Astrocyte (in vitro differentiated cells and primary cell): ENCODE measurements around the gene ERCC6. TPM values are rescaled to one million over a fixed set of nuclear protein-coding genes. Genes with fewer than 3 reads are reported as not detected.

Experiments used
- DNase-seq: peaks from one replicate; pipeline ENCODE4 v3.0.0-alpha.2; 2010; ENCODE audit warnings: low read depth
- FAIRE-seq: peaks from 2 replicates; lab custom pipeline; 2011; peaks lifted over from hg19 to GRCh38; lab: Jason Lieb, UNC
- H2AFZ ChIP-seq: 2 replicates; pipeline ENCODE4 v1.6.0; 2012; ENCODE audit warnings: low read depth, low read length, inconsistent platforms
- H3K27ac ChIP-seq: 2 replicates; pipeline ENCODE4 v1.5.1; 2011; ENCODE audit warnings: low read depth, low read length, inconsistent platforms
- H3K27me3 ChIP-seq: 2 replicates; pipeline ENCODE4 v1.6.0; 2011; ENCODE audit warnings: low read length, inconsistent platforms; ENCODE audit not compliant: insufficient read depth
- H3K36me3 ChIP-seq: 2 replicates; pipeline ENCODE4 v1.5.1; 2011; ENCODE audit warnings: low read length, inconsistent platforms; ENCODE audit not compliant: insufficient read depth
- H3K4me1 ChIP-seq: 2 replicates; pipeline ENCODE4 v1.5.1; 2011; ENCODE audit warnings: low read length, inconsistent platforms; ENCODE audit not compliant: insufficient read depth
- H3K4me2 ChIP-seq: 2 replicates; pipeline ENCODE4 v1.6.0; 2012; ENCODE audit warnings: low read length, inconsistent platforms
- H3K4me3 ChIP-seq: 2 replicates; pipeline ENCODE4 v1.5.1; 2011; ENCODE audit warnings: low read depth, mild to moderate bottlenecking, low read length, inconsistent platforms; ENCODE audit not compliant: insufficient read depth
- H3K79me2 ChIP-seq: 2 replicates; pipeline ENCODE4 v1.6.0; 2012; ENCODE audit warnings: mild to moderate bottlenecking, low read length, inconsistent platforms; ENCODE audit not compliant: insufficient read depth
- H3K9ac ChIP-seq: 2 replicates; pipeline ENCODE4 v1.6.0; 2012; ENCODE audit warnings: mild to moderate bottlenecking, low read length, inconsistent platforms
- H3K9me3 ChIP-seq: 2 replicates; pipeline ENCODE4 v1.5.1; 2012; ENCODE audit warnings: low read depth, mild to moderate bottlenecking, low read length, inconsistent platforms; ENCODE audit not compliant: insufficient read depth
- H4K20me1 ChIP-seq: 2 replicates; pipeline ENCODE4 v1.6.0; 2012; ENCODE audit warnings: low read length, inconsistent platforms; ENCODE audit not compliant: insufficient read depth
- H3K27ac Mint-ChIP-seq: one replicate; pipeline ENCODE4 v1.8.0; 2021; ENCODE audit warnings: mild to moderate bottlenecking, mixed read lengths; ENCODE audit not compliant: unreplicated experiment
- H3K27me3 Mint-ChIP-seq: one replicate; pipeline ENCODE4 v1.8.0; 2021; ENCODE audit warnings: low read depth, mixed read lengths; ENCODE audit not compliant: unreplicated experiment
- H3K36me3 Mint-ChIP-seq: one replicate; pipeline ENCODE4 v1.8.0; 2021; ENCODE audit warnings: low read depth, mixed read lengths; ENCODE audit not compliant: unreplicated experiment
- H3K4me1 Mint-ChIP-seq: one replicate; pipeline ENCODE4 v1.8.0; 2021; ENCODE audit warnings: low read depth, mixed read lengths; ENCODE audit not compliant: unreplicated experiment
- H3K4me3 Mint-ChIP-seq: one replicate; pipeline ENCODE4 v1.8.0; 2021; ENCODE audit warnings: mild to moderate bottlenecking, moderate library complexity, mixed read lengths; ENCODE audit not compliant: unreplicated experiment
- H3K9me3 Mint-ChIP-seq: one replicate; pipeline ENCODE4 v1.8.0; 2021; ENCODE audit warnings: mild to moderate bottlenecking, mixed read lengths; ENCODE audit not compliant: unreplicated experiment
- CTCF ChIP-seq: IDR thresholded peaks from 2 replicates; pipeline ENCODE4 v1.5.1; 2011; ENCODE audit warnings: low read depth, mild to moderate bottlenecking, inconsistent platforms, low read length, moderate library complexity; ENCODE audit not compliant: insufficient read depth
- EZH2 ChIP-seq: IDR thresholded peaks from 2 replicates; pipeline ENCODE4 v1.6.1; 2012; ENCODE audit warnings: mild to moderate bottlenecking, low read length, inconsistent platforms; ENCODE audit not compliant: insufficient read depth
- total RNA-seq: library from RNA; stranded (reverse); gene quantifications from 2 replicates; pipeline ENCODE4 v1.2.1, GENCODE V29; 2021

Gene ERCC6
- total RNA-seq, 1 donor from 2014 or later: 22.3 TPM

GRCh38 chr10:49488056-49488717 lies 50.7 kb downstream of the ERCC6 start:
- H3K27me3 Mint-ChIP-seq: no peaks in the 10 kb centered on the region
- no peak overlapping the region for H3K4me3 Mint-ChIP-seq
- no peaks in the 10 kb centered on the region for H3K9me3 Mint-ChIP-seq

GRCh38 chr10:49486738-49487137 lies 52.2 kb downstream of the ERCC6 start:
- peaks cover 5% of the 10 kb centered on the region for H3K36me3 Mint-ChIP-seq

More at GRCh38 chr10:49488056-49488717, 50.7 kb downstream of the ERCC6 start:
- H3K27ac ChIP-seq: no peak overlapping the region
- no peak overlapping the region for H3K9ac ChIP-seq
- H3K79me2 ChIP-seq: no peaks in the 10 kb centered on the region
- DNase-seq: no peak
- no peak overlapping the region for H3K27ac Mint-ChIP-seq
- no peaks in the 10 kb centered on the region for H3K27me3 ChIP-seq
- H3K36me3 Mint-ChIP-seq: no peaks in the 10 kb centered on the region
- H3K4me2 ChIP-seq: no peak overlapping the region
- H3K4me1 Mint-ChIP-seq: peaks cover 14% of the 10 kb centered on the region
- no peaks in the 10 kb centered on the region for H3K9me3 ChIP-seq
- TF ChIP-seq CTCF (no peak), EZH2 (no peak)
- no peak for FAIRE-seq
- H3K36me3 ChIP-seq: no peaks in the 10 kb centered on the region
- H3K4me1 ChIP-seq: peaks cover 10% of the 10 kb centered on the region
- H2AFZ ChIP-seq: no peak overlapping the region
- H3K4me3 ChIP-seq: no peak overlapping the region
- H4K20me1 ChIP-seq: peaks cover 8% of the 10 kb centered on the region

More at GRCh38 chr10:49486738-49487137, 52.2 kb downstream of the ERCC6 start:
- H2AFZ ChIP-seq: no peak overlapping the region
- H3K4me1 Mint-ChIP-seq: peaks cover 14% of the 10 kb centered on the region
- no peak overlapping the region for H3K4me3 ChIP-seq
- H3K4me2 ChIP-seq: no peak overlapping the region
- H3K4me1 ChIP-seq: peaks cover 10% of the 10 kb centered on the region
- no peaks in the 10 kb centered on the region for H3K9me3 ChIP-seq
- TF ChIP-seq CTCF: no peak
- no peak for TF ChIP-seq EZH2
- no peak overlapping the region for H3K27ac ChIP-seq
- no peaks in the 10 kb centered on the region for H3K36me3 ChIP-seq
- no peaks in the 10 kb centered on the region for H3K9me3 Mint-ChIP-seq
- no peak for FAIRE-seq
- no peak overlapping the region for H3K4me3 Mint-ChIP-seq
- no peaks in the 10 kb centered on the region for H3K27me3 ChIP-seq
- H3K27ac Mint-ChIP-seq: no peak overlapping the region
- H3K79me2 ChIP-seq: no peaks in the 10 kb centered on the region
- no peak for DNase-seq
- no peaks in the 10 kb centered on the region for H3K27me3 Mint-ChIP-seq
- peaks cover 8% of the 10 kb centered on the region for H4K20me1 ChIP-seq
- H3K9ac ChIP-seq: no peak overlapping the region
